GM18511 (cell line): ENCODE measurements around the gene CBLC.
A peak's percentile ranks its signal among the peaks of the same experiment; 100 is the strongest.

Experiments
- ATAC-seq: cut with Tn5 transposase; IDR thresholded peaks from one replicate; pipeline ENCODE4 v1.9.1; 2021; ENCODE audit warnings: mild to moderate bottlenecking, moderate library complexity; ENCODE audit not compliant: unreplicated experiment

The CBLC gene

DNA sequence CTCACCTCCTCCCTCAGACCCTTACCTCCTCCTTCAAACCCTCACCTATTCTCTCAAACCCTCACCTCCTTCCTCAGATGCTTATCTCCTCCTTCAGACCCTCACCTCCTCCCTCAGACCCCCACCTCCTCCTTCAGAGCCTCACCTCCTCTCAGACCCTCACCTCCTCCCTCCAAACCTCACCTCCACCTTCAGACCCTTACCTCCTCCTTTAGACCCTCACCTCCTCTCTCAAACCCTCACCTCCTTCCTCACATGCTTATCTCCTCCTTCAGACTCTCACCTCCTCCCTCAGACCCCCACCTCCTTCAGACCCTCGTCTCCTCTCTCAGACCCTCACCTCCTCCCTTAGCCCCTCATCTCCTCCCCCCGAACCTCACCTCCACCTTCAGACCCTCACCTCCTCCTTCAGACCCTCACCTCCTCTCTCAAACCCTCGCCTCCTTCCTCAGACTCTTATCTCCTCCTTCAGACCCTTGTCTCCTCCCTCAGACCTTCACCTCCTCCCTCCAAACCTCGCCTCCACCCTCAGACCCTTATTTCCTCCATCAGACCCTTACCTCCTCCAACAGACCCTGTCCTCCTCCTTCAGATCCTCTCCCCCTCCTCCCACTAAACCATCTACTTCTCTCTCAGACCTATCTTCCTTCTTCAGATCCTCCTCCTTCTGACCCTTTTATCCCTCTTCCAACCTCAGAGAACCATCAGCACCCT is 31.6 kb upstream of the CBLC start:
- no peak for ATAC-seq

GRCh38 chr19:44746616-44746945 is 31.1 kb upstream of the CBLC start:
- no peak for ATAC-seq

GRCh38 chr19:44746946-44747738 is 30.5 kb upstream of the CBLC start:
- ATAC-seq = peak; percentile 44

DNA sequence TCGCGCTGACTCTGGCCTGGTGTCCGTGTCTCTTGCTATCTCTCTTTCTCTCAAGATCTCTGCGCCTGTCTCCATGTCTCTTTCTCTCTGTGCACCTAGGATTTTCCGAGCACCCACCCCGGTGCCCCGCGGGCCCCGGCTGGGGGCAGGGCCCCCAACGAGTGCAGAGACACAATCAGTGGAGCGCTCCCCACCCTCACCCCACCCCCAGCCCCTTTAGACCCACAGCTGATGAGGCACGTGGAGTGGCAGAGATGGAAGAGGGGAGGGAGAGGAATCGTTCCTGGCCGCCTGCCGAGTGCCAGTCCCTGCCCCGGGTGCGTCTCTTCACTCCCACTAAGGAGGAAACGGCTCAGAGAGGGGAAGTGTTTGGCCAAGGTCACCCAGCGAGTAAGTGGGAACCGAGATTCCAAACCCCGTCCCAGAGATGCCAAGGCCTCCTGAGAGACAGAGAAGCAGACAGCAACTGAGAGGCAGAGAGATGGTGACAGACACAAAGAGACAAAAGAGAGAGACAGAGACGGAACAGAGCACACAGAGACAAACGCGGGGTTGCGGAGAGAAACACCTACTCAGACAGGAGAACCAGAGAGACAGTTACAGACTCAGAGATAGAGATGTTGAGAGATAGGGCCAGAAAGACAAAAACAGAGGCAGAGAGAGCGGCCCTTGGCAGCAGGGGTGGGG is 29.8 kb upstream of the CBLC start:
- ATAC-seq = peak; percentile 5

- peak; percentile 38 for ATAC-seq
Measured at GRCh38 chr19:44748426-44749254, 29.1 kb upstream of the CBLC start, which contains the start of gene BCL3. Gene BCL3, plus strand, starts transcription at chr19:44748708. Its CDS starts 83 bp downstream, at chr19:44748791.

DNA sequence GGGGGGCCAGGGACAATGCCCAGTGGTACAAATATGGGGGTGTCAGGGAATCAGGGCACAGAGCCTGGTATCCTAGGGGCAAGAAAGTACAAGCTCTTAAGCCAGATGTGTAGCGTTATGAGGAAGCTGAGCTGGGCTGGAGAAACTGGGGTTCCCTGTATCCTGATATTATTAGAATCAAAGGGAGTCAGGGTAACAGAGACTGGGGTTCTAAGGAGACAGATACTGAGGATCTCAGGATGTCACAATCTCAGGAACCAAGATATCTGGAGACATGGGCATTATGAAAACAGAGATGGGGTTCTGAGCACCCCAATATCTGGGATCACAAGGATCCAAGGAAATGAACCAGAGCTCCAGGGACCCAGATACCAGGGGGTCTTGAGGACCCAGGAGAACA is 28.4 kb upstream of the CBLC start:
- ATAC-seq = no peak

GRCh38 chr19:44749994-44750393 is 27.7 kb upstream of the CBLC start:
- no peak for ATAC-seq

- ATAC-seq = no peak
Measured at GRCh38 chr19:44752123-44752815, 25.4 kb upstream of the CBLC start.

- ATAC-seq = peak; percentile 76
Measured at GRCh38 chr19:44752816-44753625, 24.7 kb upstream of the CBLC start.

GRCh38 chr19:44753626-44753931 is 24.1 kb upstream of the CBLC start:
- no peak for ATAC-seq

GRCh38 chr19:44753932-44754749 is 23.5 kb upstream of the CBLC start:
- ATAC-seq = peak; percentile 45

- no peak for ATAC-seq
Measured at GRCh38 chr19:44754750-44755080, 23.0 kb upstream of the CBLC start.

DNA sequence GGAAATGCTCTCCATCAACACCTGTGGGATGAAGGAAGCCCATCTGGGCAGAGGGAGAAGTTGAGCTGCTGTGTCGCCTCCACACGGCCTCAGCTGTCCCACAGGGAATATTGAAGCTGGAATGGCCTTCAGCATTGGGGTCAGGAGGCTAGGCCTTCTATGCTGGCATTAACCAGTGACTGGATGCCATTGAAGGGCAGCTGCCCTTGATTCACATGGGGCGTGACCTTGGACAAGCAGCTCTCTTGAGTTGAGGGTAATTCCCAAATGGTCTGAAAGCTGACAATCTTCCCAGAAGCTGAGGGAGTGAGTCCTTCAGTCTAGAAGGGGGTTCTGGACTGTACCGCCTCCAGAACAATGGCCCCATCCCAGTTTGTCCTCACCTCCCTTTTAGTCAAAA is 22.5 kb upstream of the CBLC start:
- no peak for ATAC-seq

DNA sequence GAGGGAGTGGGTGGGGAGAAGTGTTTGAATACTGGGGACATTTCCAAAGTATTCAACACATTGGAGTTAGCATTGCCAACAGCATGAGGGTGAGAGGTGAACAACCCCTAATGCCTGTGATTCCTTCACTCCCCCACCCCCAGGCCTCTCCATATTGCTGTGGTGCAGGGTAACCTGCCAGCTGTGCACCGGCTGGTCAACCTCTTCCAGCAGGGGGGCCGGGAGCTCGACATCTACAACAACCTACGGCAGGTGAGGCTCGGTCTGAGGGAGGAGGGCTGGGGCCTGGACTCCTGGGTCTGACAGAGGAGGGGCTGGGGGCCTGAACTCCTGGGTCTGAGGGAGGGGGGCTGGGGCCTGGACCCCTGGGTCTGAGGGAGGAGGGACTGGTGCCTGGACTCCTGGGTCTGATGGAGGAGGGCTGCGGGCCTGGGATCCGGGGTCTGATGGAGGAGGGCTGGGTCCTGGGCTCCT is 21.6 kb upstream of the CBLC start:
- ATAC-seq = no peak

- no peak for ATAC-seq
Measured at GRCh38 chr19:44757057-44757734, 20.5 kb upstream of the CBLC start.

GRCh38 chr19:44757735-44758505 is 19.8 kb upstream of the CBLC start:
- ATAC-seq = no peak

DNA sequence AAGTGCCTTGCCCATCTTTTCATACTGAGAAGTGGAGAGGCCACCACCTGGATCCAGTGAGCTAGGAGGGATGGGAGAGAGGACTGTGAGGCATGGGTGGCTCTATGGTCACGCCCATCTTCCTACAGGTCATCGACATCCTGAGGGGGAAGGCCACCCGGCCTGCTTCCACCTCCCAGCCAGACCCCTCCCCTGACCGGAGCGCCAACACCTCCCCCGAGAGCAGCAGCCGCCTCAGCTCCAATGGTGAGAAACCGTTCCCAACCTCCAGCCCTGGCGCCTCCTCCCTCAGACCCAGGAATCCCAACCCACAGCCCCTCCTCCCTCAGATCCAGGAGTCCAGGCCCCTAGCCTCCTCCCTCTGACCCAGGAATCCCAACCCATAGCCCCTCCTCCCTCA is 19.1 kb upstream of the CBLC start:
- no peak for ATAC-seq
